HepG2 (cell line): ENCODE results near the gene SMIM41. TPM values are rescaled to one million over a fixed set of nuclear protein-coding genes. Genes with fewer than 3 reads are reported as not detected.

ENCODE experiments used
- ATAC-seq: fragments of 200-7000 bp; cut with Tn5 transposase; 3 replicates; pipeline ENCODE4 v1.9.1; 2020; ENCODE audit warnings: mild to moderate bottlenecking, moderate library complexity
- BruUV-seq: library from RNA; stranded (reverse); fragments of 400-500 nt; replicated peaks from 2 replicates; lab custom pipeline; 2021; lab: Mats Ljungman, UMichigan
- CTCF ChIA-PET: fragments of 300-600 bp; formaldehyde crosslinking; extraction: SDS; loops from one replicate; lab custom pipeline; 2021; ENCODE audit warnings: low total read pairs, inconsistent platforms, low intra/inter-chr PET ratio; lab: Yijun Ruan, JAX
- POLR2A ChIA-PET: fragments of 350-600 bp; sonication (Branson Sonifier 250); formaldehyde crosslinking; loops from one replicate; lab custom pipeline; 2020; ENCODE audit warnings: antibody characterized with exemption, inconsistent platforms; lab: Yijun Ruan, JAX
- DNase-seq: peaks from one replicate; pipeline ENCODE4 v3.0.0-alpha.2; 2015; ENCODE audit warnings: low spot score
- FAIRE-seq: peaks from 3 replicates; lab custom pipeline; 2011; peaks lifted over from hg19 to GRCh38; lab: Jason Lieb, UNC
- H2AFZ ChIP-seq: one replicate; pipeline ENCODE4 v1.6.1; 2011; ENCODE audit warnings: low read length, inconsistent platforms
- H3K27ac ChIP-seq: fragments of 300-600 bp; 3 replicates; pipeline ENCODE4 v1.8.0; 2011; ENCODE audit warnings: mixed run types, mild to moderate bottlenecking, mixed read lengths, low read length, inconsistent platforms; ENCODE audit not compliant: insufficient read depth; ENCODE audit errors: extremely low read length
- H3K27me3 ChIP-seq, 2 experiments: fragments of 200-600 bp in 1 of 2; 2 replicates in 1 of 2; 3 replicates in 1 of 2; pipeline versions ENCODE4 v1.6.0 to v1.8.0; 2011; ENCODE audit warnings: low read length in 2 of 2, mild to moderate bottlenecking in 2 of 2, moderate library complexity in 2 of 2, inconsistent platforms in 1 of 2; ENCODE audit not compliant: insufficient read depth in 2 of 2, control insufficient read depth in 1 of 2
- H3K36me3 ChIP-seq, 2 experiments: fragments of 200-600 bp in 1 of 2; replicated peaks in 1 of 2; 2 replicates in 1 of 2; 3 replicates in 1 of 2; pipeline versions ENCODE4 v1.5.1 to v1.8.0; 2011; ENCODE audit warnings: low read length in 2 of 2, inconsistent platforms in 1 of 2; ENCODE audit not compliant: insufficient read depth in 2 of 2, control insufficient read depth in 1 of 2
- H3K4me1 ChIP-seq: 2 replicates; pipeline ENCODE4 v1.5.1; 2012; ENCODE audit warnings: low read length, inconsistent platforms; ENCODE audit not compliant: insufficient read depth
- H3K4me2 ChIP-seq: 2 replicates; pipeline ENCODE4 v1.6.0; 2011; ENCODE audit warnings: low read depth, low read length, inconsistent platforms
- H3K4me3 ChIP-seq, 3 experiments: fragments of 200-600 bp in 1 of 3; sonication (generic), shearing (Covaris generic) in 1 of 3; replicated peaks in 1 of 3; 2 replicates each; pipeline ENCODE4 v1.5.1; 2011 to 2016; ENCODE audit warnings: low read length in 3 of 3, inconsistent platforms in 2 of 3, low read depth in 2 of 3, mild to moderate bottlenecking in 2 of 3, control low read depth in 1 of 3, mixed read lengths in 1 of 3; ENCODE audit not compliant: insufficient read depth in 1 of 3
- H3K79me2 ChIP-seq: one replicate; pipeline ENCODE4 v1.6.1; 2011; ENCODE audit warnings: low read length, inconsistent platforms; ENCODE audit not compliant: insufficient read depth
- H3K9ac ChIP-seq: 2 replicates; pipeline ENCODE4 v1.6.0; 2011; ENCODE audit warnings: mild to moderate bottlenecking, low read depth, low read length, inconsistent platforms; ENCODE audit not compliant: insufficient read depth
- H3K9me3 ChIP-seq: 2 replicates; pipeline ENCODE4 v1.5.1; 2012; ENCODE audit warnings: mild to moderate bottlenecking, low read length
- H4K20me1 ChIP-seq: 2 replicates; pipeline ENCODE4 v1.6.0; 2011; ENCODE audit warnings: inconsistent platforms, mild to moderate bottlenecking, low read length, moderate library complexity; ENCODE audit not compliant: insufficient read depth
- AHR ChIP-seq: IDR thresholded peaks from 2 replicates; pipeline ENCODE4 v1.6.1; 2018; ENCODE audit warnings: missing genetic modification reagents, missing compliant biosample characterization
- ATF4 ChIP-seq, 2 experiments: fragments of 450-650 bp in 1 of 2; sonication (generic) in 1 of 2; formaldehyde crosslinking; IDR thresholded peaks; 2 replicates each; pipeline versions ENCODE4 v1.5.0 to v1.8.0; 2020 to 2022; ENCODE audit warnings: mild to moderate bottlenecking in 1 of 2, missing genetic modification reagents in 1 of 2
- GPN1 ChIP-seq: sonication (generic); formaldehyde crosslinking; IDR thresholded peaks from 2 replicates; pipeline ENCODE4 v1.5.1; 2020; ENCODE audit warnings: missing genetic modification reagents, borderline replicate concordance
- HMG20B ChIP-seq: conservative IDR thresholded peaks from 2 replicates; pipeline ENCODE4 v1.6.1; 2016; ENCODE audit warnings: missing genetic modification reagents, missing compliant biosample characterization
- KAT8 ChIP-seq: IDR thresholded peaks from 2 replicates; pipeline ENCODE4 v1.6.1; 2016; ENCODE audit warnings: missing genetic modification reagents, missing compliant biosample characterization
- KDM4B ChIP-seq: sonication (generic); formaldehyde crosslinking; IDR thresholded peaks from 2 replicates; pipeline ENCODE4 v1.4.0; 2020; ENCODE audit warnings: missing genetic modification reagents
- KLF15 ChIP-seq: sonication (generic); formaldehyde crosslinking; IDR thresholded peaks from 2 replicates; pipeline ENCODE4 v1.8.1; 2023; ENCODE audit warnings: borderline replicate concordance, mild to moderate bottlenecking, inconsistent platforms, missing genetic modification reagents, mixed read lengths
- KMT2B ChIP-seq: IDR thresholded peaks from 2 replicates; pipeline ENCODE4 v1.6.1; 2016; ENCODE audit warnings: missing genetic modification reagents, missing compliant biosample characterization
- LCORL ChIP-seq, 2 experiments: fragments of 450-650 bp in 1 of 2; sonication (generic) in 1 of 2; formaldehyde crosslinking in 1 of 2; IDR thresholded peaks; 2 replicates each; pipeline versions ENCODE4 v1.5.0 to v1.6.1; 2017 to 2020; ENCODE audit warnings: antibody characterized with exemption in 1 of 2, missing genetic modification reagents in 1 of 2
- MIER2 ChIP-seq: IDR thresholded peaks from 2 replicates; pipeline ENCODE4 v1.6.1; 2016; ENCODE audit warnings: missing biosample characterization, missing genetic modification reagents
- PLSCR1 ChIP-seq: sonication (generic); formaldehyde crosslinking; IDR thresholded peaks from 2 replicates; pipeline ENCODE4 v1.5.0; 2020; ENCODE audit warnings: missing genetic modification reagents, mild to moderate bottlenecking, borderline replicate concordance
- RARA ChIP-seq: IDR thresholded peaks from 2 replicates; pipeline ENCODE4 v1.6.1; 2016; ENCODE audit warnings: missing genetic modification reagents, missing compliant biosample characterization
- SMARCC2 ChIP-seq: fragments of 450-650 bp; IDR thresholded peaks from 2 replicates; pipeline ENCODE4 v1.6.1; 2017; ENCODE audit warnings: antibody characterized with exemption, mild to moderate bottlenecking
- ZNF124 ChIP-seq: sonication (generic); formaldehyde crosslinking; IDR thresholded peaks from 2 replicates; pipeline ENCODE4 v1.4.0; 2020; ENCODE audit warnings: missing genetic modification reagents
- ZNF224 ChIP-seq: sonication (generic); formaldehyde crosslinking; IDR thresholded peaks from 2 replicates; pipeline ENCODE4 v1.5.0; 2020; ENCODE audit warnings: mild to moderate bottlenecking, missing genetic modification reagents
- ZNF264 ChIP-seq: sonication (generic); formaldehyde crosslinking; IDR thresholded peaks from 2 replicates; pipeline ENCODE4 v1.4.0; 2020; ENCODE audit warnings: missing genetic modification reagents
- ZNF335 ChIP-seq: sonication (generic); formaldehyde crosslinking; IDR thresholded peaks from 2 replicates; pipeline ENCODE4 v1.4.0; 2020; ENCODE audit warnings: missing genetic modification reagents
- ZNF549 ChIP-seq: sonication (generic); formaldehyde crosslinking; IDR thresholded peaks from 2 replicates; pipeline ENCODE4 v1.5.0; 2020; ENCODE audit warnings: missing genetic modification reagents
- ZNF792 ChIP-seq: IDR thresholded peaks from 2 replicates; pipeline ENCODE4 v1.6.1; 2016
- ZNF800 ChIP-seq: sonication (generic); formaldehyde crosslinking; IDR thresholded peaks from 2 replicates; pipeline ENCODE4 v1.4.0; 2020; ENCODE audit warnings: missing genetic modification reagents
- WGBS: methylation state at CpG from one replicate; pipeline ENCODE4 v1.1.6; 2017; ENCODE audit warnings: low lambda C conversion rate; 5-methylcytosine and 5-hydroxymethylcytosine counted together
- in situ Hi-C: cut with HindIII; loops from 2 replicates; pipeline ENCODE4 v1.10.0; 2017; ENCODE audit warnings: low pct_unique_long_range_greater_than_20kb; ENCODE audit not compliant: extremely low pct_ligation_motif_present
- intact Hi-C: fragments of 100-400 bp; cut with micrococcal nuclease; formaldehyde crosslinking; loops from one replicate; pipeline ENCODE4 v1.10.0; 2022; ENCODE audit not compliant: unreplicated experiment
- polyA plus RNA-seq, 8 experiments: library from polyadenylated mRNA; depleted of rRNA in 3 of 8; stranded (reverse) in 7 of 8; unstranded in 1 of 8; fragments of >200 nt; fragmentation: Illumina TruSeq in 4 of 8; extraction: Trizol in 4 of 8; gene quantifications; 2 replicates each; pipeline versions ENCODE4 v1.2.1 to v1.2.3, GENCODE V29; 2011 to 2016; ENCODE audit warnings: low read depth in 4 of 8, missing spikeins in 1 of 8, mixed read lengths in 1 of 8; ENCODE audit not compliant: insufficient read depth in 1 of 8
- total RNA-seq, 5 experiments: library from RNA; depleted of rRNA; stranded (reverse); fragments of >200 nt; fragmentation: Illumina TruSeq; extraction: Trizol; gene quantifications; 2 replicates each; pipeline ENCODE4 v1.2.3, GENCODE V29; 2016; ENCODE audit warnings: low read depth in 1 of 5

SMIM41 gene
- total and polyA plus RNA-seq, 2 of the 13 experiments (the other 11 are each of a cell fraction or from before 2014, with no cell fraction given) = not detected

GRCh38 chr12:52082026-52082668, 2.6 kb downstream of the SMIM41 start:
- POLR2A ChIA-PET = interaction anchor here (1.3 to 2.4 kb wide), 7 partner anchors 13 to 72 kb away, joined by 3 to 15 read pairs (median 5); partner anchors contain the start of genes ATG101 and NR4A1
- no peaks in the 10 kb centered on the region for H3K79me2 ChIP-seq
- peak overlapping the region; percentile 55 to 71 (median 56) for H3K4me3 ChIP-seq
- H4K20me1 ChIP-seq = no peaks in the 10 kb centered on the region
- no peak overlapping the region for H2AFZ ChIP-seq
- DNase-seq (peak; percentile 41), ATAC-seq (peak; percentile 58), FAIRE-seq (peak; percentile 28)
- H3K9ac ChIP-seq = peak overlapping the region; percentile 54
- H3K36me3 ChIP-seq = peaks cover 3 to 14% of the 10 kb centered on the region in 2 experiments; a peak in 4 of 5 replicates
- no TSS peak for BruUV-seq
- peaks cover 46% of the 10 kb centered on the region for H3K4me1 ChIP-seq
- in situ Hi-C loops (loop anchor here (5.0 kb wide), 1 partner anchor 55 kb away; no protein-coding TSS in a partner anchor), intact Hi-C loops (loop anchor here (5.0 kb wide), 1 partner anchor 35 kb away; no protein-coding TSS in a partner anchor)
- H3K27ac ChIP-seq = peak overlapping the region; percentile 46
- CTCF ChIA-PET = interaction anchor here (1.0 to 3.1 kb wide), 2 partner anchors 56 to 58 kb away, joined by 4 to 79 read pairs; no protein-coding TSS in a partner anchor
- peak overlapping the region; percentile 81 for H3K4me2 ChIP-seq
- 0% methylated on average over 10 of the region's 13 CpGs for WGBS
- no peaks in the 10 kb centered on the region for H3K9me3 ChIP-seq
- H3K27me3 ChIP-seq = peaks cover 11 to 26% of the 10 kb centered on the region in 2 experiments
- TF ChIP-seq ZNF800 = no peak
- no peak for TF ChIP-seq ZNF549 (CRISPR knock-in tag)
- TF ChIP-seq RARA (CRISPR knock-in tag) = peak; percentile 85
- TF ChIP-seq KAT8 (CRISPR knock-in tag) = no peak; the same call in 1 of the 2 replicates
- no peak for TF ChIP-seq ZNF224 (CRISPR knock-in tag)
- TF ChIP-seq ATF4 (CRISPR knock-in tag; IDR thresholded peaks at IDR 0.05) = no peak
- TF ChIP-seq GPN1 = no peak
- no peak for TF ChIP-seq KLF15 (CRISPR knock-in tag)
- TF ChIP-seq ZNF124 (CRISPR knock-in tag) = 0 out of 2 replicates have a peak, but pooled peaks have one; percentile 3
- TF ChIP-seq ZNF264 (CRISPR knock-in tag) = peak; percentile 98
- TF ChIP-seq PLSCR1 (CRISPR knock-in tag) = no peak
- TF ChIP-seq HMG20B (CRISPR knock-in tag) = no peak
- no peak for TF ChIP-seq ZNF792
- no peak for TF ChIP-seq AHR (CRISPR knock-in tag)
- no peak for TF ChIP-seq LCORL (IDR thresholded peaks at IDR 0.05)
- peak; percentile 77 for TF ChIP-seq LCORL (CRISPR knock-in tag; IDR thresholded peaks at IDR 0.05)
- no peak for TF ChIP-seq ZNF335
- TF ChIP-seq KMT2B (CRISPR knock-in tag) = no peak
- TF ChIP-seq KDM4B (CRISPR knock-in tag) = no peak
- TF ChIP-seq MIER2 (CRISPR knock-in tag) = no peak
- no peak for TF ChIP-seq SMARCC2
